HEK293 (cell line): Measurements from ENCODE around the gene BIRC3.

Experiments used
- IKZF3 ChIP-seq: fragments of 450-650 bp; IDR thresholded peaks from 2 replicates; pipeline ENCODE4 v1.5.0; 2018; ENCODE audit warnings: missing biosample characterization, mild to moderate bottlenecking, missing genetic modification characterization, moderate library complexity
- REPIN1 ChIP-seq: fragments of 450-650 bp; formaldehyde crosslinking; IDR thresholded peaks from 2 replicates; pipeline ENCODE4 v1.5.1; 2017; ENCODE audit warnings: missing biosample characterization, missing genetic modification characterization, low read depth
- ZBTB20 ChIP-seq: fragments of 450-650 bp; formaldehyde crosslinking; IDR thresholded peaks from 2 replicates; pipeline ENCODE4 v1.5.1; 2016; ENCODE audit warnings: missing biosample characterization, missing genetic modification characterization
- ZBTB48 ChIP-seq: fragments of 450-650 bp; formaldehyde crosslinking; IDR thresholded peaks from 2 replicates; pipeline ENCODE4 v1.5.1; 2016; ENCODE audit warnings: missing biosample characterization, missing genetic modification characterization
- ZNF311 ChIP-seq: fragments of 450-650 bp; formaldehyde crosslinking; IDR thresholded peaks from 2 replicates; pipeline ENCODE4 v1.5.1; 2017; ENCODE audit warnings: missing biosample characterization, missing genetic modification characterization, borderline replicate concordance
- ZNF341 ChIP-seq: fragments of 450-650 bp; formaldehyde crosslinking; IDR thresholded peaks from 2 replicates; pipeline ENCODE4; 2016; ENCODE audit warnings: low read depth, missing biosample characterization, missing genetic modification characterization
- ZNF510 ChIP-seq: fragments of 450-650 bp; formaldehyde crosslinking; IDR thresholded peaks from 2 replicates; pipeline ENCODE4 v1.5.1; 2018; ENCODE audit warnings: mild to moderate bottlenecking, missing genetic modification characterization, missing biosample characterization; ENCODE audit not compliant: insufficient replicate concordance
- ZNF529 ChIP-seq: fragments of 450-650 bp; formaldehyde crosslinking; IDR thresholded peaks from 2 replicates; pipeline ENCODE4 v1.5.1; 2017; ENCODE audit warnings: missing genetic modification characterization, missing biosample characterization; ENCODE audit not compliant: insufficient replicate concordance
- TF ChIP-seq, protein P1 (sequence below): fragments of 450-650 bp; formaldehyde crosslinking; IDR thresholded peaks from 2 replicates; pipeline ENCODE4 v1.5.1; 2016; ENCODE audit warnings: missing biosample characterization, missing genetic modification characterization
- TF ChIP-seq, protein P2 (sequence below): fragments of 450-650 bp; formaldehyde crosslinking; IDR thresholded peaks from 2 replicates; pipeline ENCODE4 v1.5.1; 2016; ENCODE audit warnings: missing biosample characterization, missing genetic modification characterization
- TF ChIP-seq, protein P3 (sequence below): fragments of 450-650 bp; formaldehyde crosslinking; IDR thresholded peaks from 2 replicates; pipeline ENCODE4 v1.5.1; 2016; ENCODE audit warnings: missing biosample characterization, missing genetic modification characterization

DNA sequence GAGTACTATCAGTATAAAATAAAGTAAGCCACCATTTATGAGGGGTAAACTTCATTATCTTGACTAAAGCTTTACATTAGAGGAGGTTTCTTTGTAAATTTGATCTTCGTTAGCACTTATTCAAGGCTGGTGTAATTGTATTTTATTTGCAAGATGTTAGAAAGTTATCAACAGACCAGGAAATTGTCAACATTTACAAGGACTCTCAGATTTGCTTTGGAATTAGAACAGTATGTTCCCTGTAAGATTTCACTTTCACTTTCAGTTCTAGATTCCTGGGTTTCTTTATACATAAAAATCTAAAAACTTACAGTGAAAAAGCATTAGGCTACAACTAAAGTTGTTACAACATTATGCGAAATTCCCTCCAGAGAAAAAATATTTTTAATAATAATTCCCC is 4.6 kb upstream of the BIRC3 start:
- TF ChIP-seq, protein P1, sequence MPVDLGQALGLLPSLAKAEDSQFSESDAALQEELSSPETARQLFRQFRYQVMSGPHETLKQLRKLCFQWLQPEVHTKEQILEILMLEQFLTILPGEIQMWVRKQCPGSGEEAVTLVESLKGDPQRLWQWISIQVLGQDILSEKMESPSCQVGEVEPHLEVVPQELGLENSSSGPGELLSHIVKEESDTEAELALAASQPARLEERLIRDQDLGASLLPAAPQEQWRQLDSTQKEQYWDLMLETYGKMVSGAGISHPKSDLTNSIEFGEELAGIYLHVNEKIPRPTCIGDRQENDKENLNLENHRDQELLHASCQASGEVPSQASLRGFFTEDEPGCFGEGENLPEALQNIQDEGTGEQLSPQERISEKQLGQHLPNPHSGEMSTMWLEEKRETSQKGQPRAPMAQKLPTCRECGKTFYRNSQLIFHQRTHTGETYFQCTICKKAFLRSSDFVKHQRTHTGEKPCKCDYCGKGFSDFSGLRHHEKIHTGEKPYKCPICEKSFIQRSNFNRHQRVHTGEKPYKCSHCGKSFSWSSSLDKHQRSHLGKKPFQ: no peak
- TF ChIP-seq, protein P2, sequence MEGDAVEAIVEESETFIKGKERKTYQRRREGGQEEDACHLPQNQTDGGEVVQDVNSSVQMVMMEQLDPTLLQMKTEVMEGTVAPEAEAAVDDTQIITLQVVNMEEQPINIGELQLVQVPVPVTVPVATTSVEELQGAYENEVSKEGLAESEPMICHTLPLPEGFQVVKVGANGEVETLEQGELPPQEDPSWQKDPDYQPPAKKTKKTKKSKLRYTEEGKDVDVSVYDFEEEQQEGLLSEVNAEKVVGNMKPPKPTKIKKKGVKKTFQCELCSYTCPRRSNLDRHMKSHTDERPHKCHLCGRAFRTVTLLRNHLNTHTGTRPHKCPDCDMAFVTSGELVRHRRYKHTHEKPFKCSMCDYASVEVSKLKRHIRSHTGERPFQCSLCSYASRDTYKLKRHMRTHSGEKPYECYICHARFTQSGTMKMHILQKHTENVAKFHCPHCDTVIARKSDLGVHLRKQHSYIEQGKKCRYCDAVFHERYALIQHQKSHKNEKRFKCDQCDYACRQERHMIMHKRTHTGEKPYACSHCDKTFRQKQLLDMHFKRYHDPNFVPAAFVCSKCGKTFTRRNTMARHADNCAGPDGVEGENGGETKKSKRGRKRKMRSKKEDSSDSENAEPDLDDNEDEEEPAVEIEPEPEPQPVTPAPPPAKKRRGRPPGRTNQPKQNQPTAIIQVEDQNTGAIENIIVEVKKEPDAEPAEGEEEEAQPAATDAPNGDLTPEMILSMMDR: no peak
- no peak for TF ChIP-seq ZNF341 (tag by site-specific recombination)
- TF ChIP-seq ZBTB20: no peak
- no peak for TF ChIP-seq ZNF311 (tag by site-specific recombination)
- TF ChIP-seq ZNF510 (tag by site-specific recombination): no peak
- TF ChIP-seq ZNF529 (tag by site-specific recombination): no peak
- no peak for TF ChIP-seq IKZF3 (tag by site-specific recombination)
- no peak for TF ChIP-seq ZBTB48 (tag by site-specific recombination)
- no peak for TF ChIP-seq REPIN1
- TF ChIP-seq, protein P3, sequence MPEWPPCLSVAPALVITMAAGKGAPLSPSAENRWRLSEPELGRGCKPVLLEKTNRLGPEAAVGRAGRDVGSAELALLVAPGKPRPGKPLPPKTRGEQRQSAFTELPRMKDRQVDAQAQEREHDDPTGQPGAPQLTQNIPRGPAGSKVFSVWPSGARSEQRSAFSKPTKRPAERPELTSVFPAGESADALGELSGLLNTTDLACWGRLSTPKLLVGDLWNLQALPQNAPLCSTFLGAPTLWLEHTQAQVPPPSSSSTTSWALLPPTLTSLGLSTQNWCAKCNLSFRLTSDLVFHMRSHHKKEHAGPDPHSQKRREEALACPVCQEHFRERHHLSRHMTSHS (tag by site-specific recombination): no peak
